ENCODE measurements around the gene SMURF1. TPM values are rescaled to one million over a fixed set of nuclear protein-coding genes. Genes with fewer than 3 reads are reported as not detected.

The SMURF1 gene
- total and polyA plus RNA-seq, 2 of the 8 experiments (the other 6 are each of a cell fraction or from before 2014, with no cell fraction given) = 9.6 to 24.5 TPM

DNA sequence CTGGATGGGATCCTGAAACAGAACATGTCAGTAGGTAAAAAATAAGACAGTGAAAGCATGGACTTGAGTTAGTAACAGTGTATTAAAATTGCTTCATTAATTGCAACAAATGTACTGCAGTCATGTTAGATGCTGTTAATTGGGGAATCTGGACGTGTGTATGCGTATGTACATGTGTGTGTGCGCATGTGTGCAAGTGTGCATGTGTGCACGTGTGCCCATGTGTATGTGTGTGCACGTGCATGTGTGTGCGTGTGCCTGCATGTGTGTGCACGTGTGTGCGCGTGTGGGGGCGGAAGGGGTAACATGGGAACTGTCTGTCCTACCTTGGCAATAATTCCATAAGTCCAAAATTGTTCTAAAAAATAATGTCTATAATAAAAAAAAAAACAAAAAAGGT, 67.3 kb downstream of the SMURF1 start:
- Histone ChIP-seq H4K20me1 (replicated peaks in 1 of 2; ENCODE audit: control insufficient read depth in 1 of 2, insufficient read depth in 2 of 2, low read length in 2 of 2) (peaks cover 2 to 6% of the 10 kb centered on the region in 2 experiments), H3K4ac (replicated peaks; ENCODE audit: insufficient read length, low read depth, low read length) (peak overlapping the region; percentile 69), H2BK12ac (ENCODE audit: low read depth, low read length) (peak overlapping the region; percentile 92; the same call in 1 of the 2 replicates), H4K91ac (replicated peaks; ENCODE audit: insufficient read length, low read length) (no peak overlapping the region), H3K9ac (replicated peaks in 1 of 4; ENCODE audit: extremely low read depth in 1 of 4, low read depth in 3 of 4, low read length in 3 of 4) (no peak overlapping the region), H3K27me3 (replicated peaks in 1 of 4; ENCODE audit: control insufficient read depth in 3 of 4, extremely low read depth in 1 of 4, insufficient read depth in 3 of 4, low read length in 3 of 4) (no peaks in the 10 kb centered on the region), H3K79me2 (ENCODE audit: control insufficient read depth in 1 of 2, insufficient read depth in 2 of 2, low read length in 2 of 2) (peaks cover 0 to 64% of the 10 kb centered on the region in 2 experiments; a peak in 3 of 4 replicates), H3K9me3 (ENCODE audit: insufficient read depth in 2 of 2, low read depth in 1 of 2, low read length in 1 of 2) (no peaks in the 10 kb centered on the region), H3K79me1 (ENCODE audit: low read depth, low read length) (peaks cover 7% of the 10 kb centered on the region), H3K4me3 (ENCODE audit: extremely low read depth in 1 of 4, insufficient read depth in 2 of 4, low read depth in 3 of 4, low read length in 4 of 4) (no peak overlapping the region), H3K56ac (replicated peaks; ENCODE audit: insufficient read length, low read depth, low read length) (no peak overlapping the region), H3K18ac (ENCODE audit: extremely low read depth, low read length) (no peak overlapping the region), H2AFZ (ENCODE audit: low read length) (no peak overlapping the region), H3K23me2 (ENCODE audit: low read depth, low read length) (no peaks in the 10 kb centered on the region), H2AK5ac (ENCODE audit: low read depth, low read length) (no peak overlapping the region), H2BK120ac (replicated peaks; ENCODE audit: low read depth, low read length) (peak overlapping the region; percentile 33), H3K14ac (ENCODE audit: insufficient read length) (no peak overlapping the region), H3K36me3 (ENCODE audit: control insufficient read depth in 2 of 4, insufficient read depth in 4 of 4, low read length in 3 of 4) (no peaks in the 10 kb centered on the region; a peak in 1 of 8 replicates), H4K5ac (ENCODE audit: insufficient read length, low read depth, low read length) (no peak overlapping the region), H3K23ac (ENCODE audit: insufficient read length) (no peak overlapping the region), H3K4me1 (replicated peaks in 1 of 4; ENCODE audit: control insufficient read depth in 3 of 4, insufficient read depth in 4 of 4, low read length in 3 of 4) (peaks cover 0 to 4% (median 0%) of the 10 kb centered on the region in 4 experiments; a peak in 1 of 7 replicates), H4K8ac (ENCODE audit: extremely low read depth, insufficient read depth, low read length) (no peak overlapping the region), H3K4me2 (ENCODE audit: insufficient read depth in 1 of 2, low read depth in 2 of 2, low read length in 2 of 2) (no peak overlapping the region), H2BK20ac (ENCODE audit: low read length) (no peak overlapping the region), H2BK5ac (ENCODE audit: low read depth, low read length) (no peak overlapping the region), H3K27ac (ENCODE audit: low read depth, low read length) (no peak overlapping the region), H2BK15ac (ENCODE audit: low read length) (no peak overlapping the region)
- DNase-seq (ENCODE audit: low read depth in 1 of 2, low spot score in 2 of 2) = no peak
- ChIA-PET POLR2A (ENCODE audit: partially characterized antibody) (no interaction called here), CTCF (ENCODE audit: partially characterized antibody) (interaction anchor here (0.6 kb wide), 1 partner anchor 16 kb away, joined by 4 read pairs; no protein-coding TSS in a partner anchor)
- no peak for FAIRE-seq
- WGBS, 2 experiments (ENCODE audit: extremely low coverage in 1 of 2, insufficient coverage in 1 of 2, insufficient read length in 1 of 2, insufficient replicate concordance in 2 of 2, low coverage in 1 of 2, low lambda C conversion rate in 2 of 2, missing lambda C conversion rate in 1 of 2) = 94% methylated on average over 10 of the region's 10 CpGs; no CpG with 5 or more reads in 1 of the 2 experiments
- TF ChIP-seq RNF2 (IDR thresholded peaks at IDR 0.05; ENCODE audit: borderline replicate concordance, low read depth, low read length, missing control alignments, poor library complexity, severe bottlenecking) = no peak
- TF ChIP-seq KDM5A (IDR thresholded peaks at IDR 0.05; ENCODE audit: low read length) = no peak
- TF ChIP-seq, protein P1, sequence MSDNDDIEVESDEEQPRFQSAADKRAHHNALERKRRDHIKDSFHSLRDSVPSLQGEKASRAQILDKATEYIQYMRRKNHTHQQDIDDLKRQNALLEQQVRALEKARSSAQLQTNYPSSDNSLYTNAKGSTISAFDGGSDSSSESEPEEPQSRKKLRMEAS (IDR thresholded peaks at IDR 0.05) = no peak
- TF ChIP-seq, protein P2, sequence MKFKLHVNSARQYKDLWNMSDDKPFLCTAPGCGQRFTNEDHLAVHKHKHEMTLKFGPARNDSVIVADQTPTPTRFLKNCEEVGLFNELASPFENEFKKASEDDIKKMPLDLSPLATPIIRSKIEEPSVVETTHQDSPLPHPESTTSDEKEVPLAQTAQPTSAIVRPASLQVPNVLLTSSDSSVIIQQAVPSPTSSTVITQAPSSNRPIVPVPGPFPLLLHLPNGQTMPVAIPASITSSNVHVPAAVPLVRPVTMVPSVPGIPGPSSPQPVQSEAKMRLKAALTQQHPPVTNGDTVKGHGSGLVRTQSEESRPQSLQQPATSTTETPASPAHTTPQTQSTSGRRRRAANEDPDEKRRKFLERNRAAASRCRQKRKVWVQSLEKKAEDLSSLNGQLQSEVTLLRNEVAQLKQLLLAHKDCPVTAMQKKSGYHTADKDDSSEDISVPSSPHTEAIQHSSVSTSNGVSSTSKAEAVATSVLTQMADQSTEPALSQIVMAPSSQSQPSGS (IDR thresholded peaks at IDR 0.05; ENCODE audit: low read length) = no peak
- no peak for TF ChIP-seq SP2 (IDR thresholded peaks at IDR 0.05; ENCODE audit: low read length)

All from H1 (cell line).